SIG-M5 treated with dmso at 0.1 percent for 504 hours (cell line): ENCODE results near the gene SCIMP.
A peak's percentile ranks its signal among the peaks of the same experiment; 100 is the strongest.
"Not testable (repeated sequence)": the region's sequence is repeated elsewhere in the genome, so short reads cannot be mapped to it uniquely, and the experiment has no call there.

Experiments
- DNase-seq: peaks from one replicate; lab custom pipeline; 2025; ENCODE audit not compliant: unreplicated experiment; lab: John Stamatoyannopoulos, UW

SCIMP gene

GRCh38 chr17:5191541-5192417, 42.9 kb downstream of the SCIMP start, which contains the start of gene ZNF594:
ZNF594 (minus strand) TSS chr17:5191868; CDS start chr17:5184256, 7,612 bp downstream.
- DNase-seq, result peak; percentile 90

DNA sequence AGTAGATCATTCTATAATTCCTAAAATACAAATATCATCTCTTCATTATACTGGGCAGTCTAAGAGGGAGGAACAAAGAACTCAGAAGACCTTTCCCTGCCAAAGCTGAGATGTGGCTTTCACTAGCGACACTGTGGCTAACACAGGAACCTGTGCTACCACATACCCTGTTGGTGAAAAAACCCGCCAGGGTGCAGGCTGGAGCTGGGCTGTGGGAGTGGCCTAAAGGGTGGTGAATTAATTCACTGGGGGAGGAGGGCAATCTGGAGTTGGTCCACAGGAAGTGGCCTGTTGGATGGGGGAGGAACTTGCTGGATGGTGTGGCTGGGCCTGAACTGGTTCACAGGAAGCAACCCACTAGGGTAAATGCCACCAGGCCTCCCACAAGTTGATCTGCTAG, 50.4 kb downstream of the SCIMP start:
- no peak for DNase-seq

GRCh38 chr17:5183410-5183793, 51.3 kb downstream of the SCIMP start:
- DNase-seq, result no peak

- no peak for DNase-seq
Measured at GRCh38 chr17:5182597-5183409, 51.9 kb downstream of the SCIMP start.

GRCh38 chr17:5181509-5182305, 53.0 kb downstream of the SCIMP start:
- no peak for DNase-seq

- no peak for DNase-seq
Measured at GRCh38 chr17:5179003-5179402, 55.7 kb downstream of the SCIMP start.

- DNase-seq, result not testable (repeated sequence)
Measured at GRCh38 chr17:5175027-5175426, 59.6 kb downstream of the SCIMP start.

DNA sequence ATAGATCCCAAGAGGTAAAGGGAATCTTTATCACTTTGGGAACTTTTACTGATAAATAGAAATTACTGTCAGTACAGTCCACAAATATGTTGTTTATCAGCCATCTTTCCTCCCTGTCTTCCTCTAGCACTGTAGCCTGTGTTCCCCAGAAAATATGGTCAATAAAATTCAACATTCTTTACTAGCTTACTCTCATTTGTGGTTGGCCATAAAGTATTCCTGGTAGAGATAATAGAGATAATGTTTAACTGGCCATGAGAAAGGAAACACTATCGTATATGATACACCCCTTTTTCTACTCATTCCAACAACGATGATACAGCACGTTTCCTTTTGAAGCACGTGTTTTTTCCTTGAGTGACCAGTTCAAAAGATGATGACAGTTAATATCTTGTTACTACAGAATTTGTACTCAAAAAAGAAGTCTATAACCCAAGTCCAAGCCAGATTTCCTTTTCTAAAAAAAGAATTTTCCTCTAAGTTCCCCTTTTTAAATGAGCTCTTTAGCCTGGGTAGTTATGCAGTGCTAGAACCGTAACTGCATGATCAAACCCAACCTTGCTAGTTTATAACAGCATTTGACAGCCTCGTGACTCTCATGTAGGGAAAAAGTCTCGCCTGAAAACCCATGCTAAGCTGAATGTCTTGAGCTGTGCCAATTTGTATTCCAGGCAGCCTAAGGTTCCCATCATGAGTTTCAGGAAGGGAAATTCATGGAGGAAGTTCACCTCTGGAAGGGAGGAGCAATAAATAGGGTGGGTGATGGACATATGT, 68.7 kb downstream of the SCIMP start:
- peak; percentile 18 for DNase-seq

DNA sequence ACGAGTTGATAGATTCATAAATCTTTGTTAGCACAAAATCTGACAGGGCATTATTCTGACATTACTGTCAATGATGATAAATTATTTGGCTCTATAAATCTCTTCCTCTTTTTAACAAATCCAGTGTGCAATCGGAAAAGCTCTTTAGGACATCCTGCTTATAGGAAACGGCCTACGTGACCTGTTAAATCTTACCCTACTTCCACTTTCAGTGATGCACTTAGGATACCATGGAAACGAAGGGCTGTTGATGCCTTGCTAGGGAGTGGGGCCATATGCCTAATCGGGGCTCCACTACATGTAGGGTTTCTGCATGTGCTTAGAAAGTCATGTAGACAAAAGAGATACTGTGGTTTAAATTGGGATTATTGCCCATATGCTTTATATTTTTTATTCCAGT, 70.2 kb downstream of the SCIMP start:
- DNase-seq, result no peak

DNA sequence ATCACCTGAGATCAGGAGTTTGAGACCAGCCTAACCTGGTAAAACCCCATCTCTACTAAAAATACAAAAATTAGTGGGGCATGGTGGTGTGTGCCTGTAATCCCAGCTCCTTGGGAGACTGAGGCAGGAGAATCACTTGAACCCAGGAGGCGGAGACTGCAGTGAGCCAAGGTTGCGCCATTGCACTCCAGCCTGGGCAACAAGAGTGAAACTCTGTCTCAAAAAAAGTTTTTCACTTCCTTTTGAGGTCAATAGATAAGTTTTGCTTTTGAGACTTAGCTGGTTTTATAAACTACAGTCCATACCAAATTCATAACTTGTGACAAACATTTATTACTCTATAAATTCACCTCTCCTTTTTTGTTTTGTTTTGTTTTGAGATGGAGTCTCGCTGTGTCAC, 72.9 kb downstream of the SCIMP start:
- not testable (repeated sequence) for DNase-seq

- not testable (repeated sequence) for DNase-seq
Measured at GRCh38 chr17:5160702-5161101, 74.0 kb downstream of the SCIMP start.
